HCT116 (cell line): ENCODE results near the gene ALCAM. TPM values are rescaled to one million over a fixed set of nuclear protein-coding genes. Genes with fewer than 3 reads are reported as not detected.

ENCODE experiments used
- ATAC-seq: fragments of 200-7000 bp; cut with Tn5 transposase; 2 replicates; pipeline ENCODE4 v1.9.1; 2020; ENCODE audit warnings: mild to moderate bottlenecking, moderate library complexity
- BruUV-seq: library from RNA; stranded (reverse); fragments of 400-500 nt; replicated peaks from 2 replicates; lab custom pipeline; 2021; lab: Mats Ljungman, UMichigan
- CTCF ChIA-PET: fragments of 300-600 bp; sonication (Branson Sonifier 250); formaldehyde crosslinking; loops from one replicate; lab custom pipeline; 2021; ENCODE audit warnings: antibody characterized with exemption; lab: Charles Lee
- POLR2A ChIA-PET: fragments of 300-600, 350-600 bp; sonication (Branson Sonifier 250); formaldehyde crosslinking; loops from one replicate; lab custom pipeline; 2021; ENCODE audit warnings: antibody characterized with exemption; lab: Charles Lee
- RAD21 ChIA-PET, 2 experiments: fragments of 300-600 bp; sonication (Branson Sonifier 250); formaldehyde crosslinking; loops; one replicate each; lab custom pipeline; 2023; ENCODE audit warnings: low total read pairs in 2 of 2; ENCODE audit not compliant: uncharacterized antibody in 2 of 2, unreplicated experiment in 2 of 2, low non-redundant PET in 1 of 2; lab: Charles Lee
- DNase-seq: peaks from one replicate; pipeline ENCODE4 v3.0.0-alpha.2; 2010; ENCODE audit warnings: low read depth, low spot score
- H2AFZ ChIP-seq: fragments of 200-600 bp; shearing (Covaris generic), sonication (generic); 2 replicates; pipeline ENCODE4 v1.6.1; 2017; ENCODE audit warnings: low read depth, mixed run types, mixed read lengths, antibody characterized with exemption, low read length; ENCODE audit not compliant: poor library complexity, severe bottlenecking
- H3K27ac ChIP-seq: 2 replicates; pipeline ENCODE4 v1.5.1; 2012; ENCODE audit warnings: low read depth, low read length
- H3K27me3 ChIP-seq: fragments of 200-600 bp; sonication (generic); 2 replicates; pipeline ENCODE4 v1.6.1; 2016; ENCODE audit warnings: mixed run types, low read length, mixed read lengths; ENCODE audit not compliant: insufficient read depth
- H3K36me3 ChIP-seq, 2 experiments: fragments of 200-500 bp in 1 of 2; fragments of 200-600 bp in 1 of 2; sonication (Bioruptor generic) in 1 of 2; sonication (generic) in 1 of 2; 2 replicates each; pipeline versions ENCODE4 v1.5.1 to v1.6.1; 2014 to 2016; ENCODE audit warnings: low read length in 2 of 2, inconsistent platforms in 1 of 2, mixed read lengths in 1 of 2, mixed run types in 1 of 2; ENCODE audit not compliant: insufficient read depth in 2 of 2, control insufficient read depth in 1 of 2
- H3K4me1 ChIP-seq, 2 experiments: fragments of 200-600 bp in 1 of 2; sonication (generic) in 1 of 2; 2 replicates each; pipeline versions ENCODE4 v1.5.1 to v1.6.1; 2012 to 2017; ENCODE audit warnings: low read length in 2 of 2, inconsistent platforms in 1 of 2, mild to moderate bottlenecking in 1 of 2, mixed read lengths in 1 of 2, mixed run types in 1 of 2, moderate library complexity in 1 of 2; ENCODE audit not compliant: insufficient read depth in 2 of 2, control insufficient read depth in 1 of 2
- H3K4me2 ChIP-seq: fragments of 200-600 bp; sonication (generic); 2 replicates; pipeline ENCODE4 v1.6.1; 2017; ENCODE audit warnings: mixed run types, low read length, mixed read lengths
- H3K4me3 ChIP-seq, 2 experiments: fragments of 200-600 bp in 1 of 2; sonication (generic) in 1 of 2; replicated peaks in 1 of 2; 2 replicates each; pipeline ENCODE4 v1.5.1; 2011 to 2016; ENCODE audit warnings: low read length in 2 of 2, control low read depth in 1 of 2, low read depth in 1 of 2, mild to moderate bottlenecking in 1 of 2, mixed read lengths in 1 of 2, mixed run types in 1 of 2
- H3K79me2 ChIP-seq: fragments of 200-600 bp; sonication (generic); 2 replicates; pipeline ENCODE4 v1.6.1; 2017; ENCODE audit warnings: mild to moderate bottlenecking, mixed run types, low read length, moderate library complexity, mixed read lengths; ENCODE audit not compliant: insufficient read depth
- H3K9ac ChIP-seq: fragments of 200-600 bp; sonication (generic); 2 replicates; pipeline ENCODE4 v1.6.1; 2016; ENCODE audit warnings: low read length, mixed read lengths
- H3K9me2 ChIP-seq: fragments of 200-600 bp; sonication (generic), shearing (Covaris generic); 2 replicates; pipeline ENCODE4 v1.6.1; 2017; ENCODE audit warnings: mixed run types, mild to moderate bottlenecking, moderate library complexity; ENCODE audit not compliant: insufficient read depth
- H3K9me3 ChIP-seq, 2 experiments: fragments of 200-500 bp in 1 of 2; fragments of 200-600 bp in 1 of 2; sonication (Bioruptor generic) in 1 of 2; sonication (generic) in 1 of 2; 2 replicates each; pipeline ENCODE4 v1.6.1; 2014 to 2017; ENCODE audit warnings: low read length in 2 of 2, mixed read lengths in 2 of 2, inconsistent platforms in 1 of 2, low read depth in 1 of 2, mild to moderate bottlenecking in 1 of 2, mixed run types in 1 of 2, moderate library complexity in 1 of 2; ENCODE audit not compliant: control insufficient read depth in 1 of 2, insufficient read depth in 1 of 2
- H4K20me1 ChIP-seq: fragments of 200-600 bp; sonication (generic), shearing (Covaris generic); 2 replicates; pipeline ENCODE4 v1.6.1; 2017; ENCODE audit warnings: mixed run types, mild to moderate bottlenecking, moderate library complexity; ENCODE audit not compliant: insufficient read depth
- EZH2 ChIP-seq: fragments of 200-600 bp; sonication (generic); IDR thresholded peaks from 2 replicates; pipeline ENCODE4 v1.6.1; 2017; ENCODE audit warnings: antibody characterized with exemption, mixed run types
- REST ChIP-seq: IDR thresholded peaks from 2 replicates; pipeline ENCODE4 v1.6.1; 2012; ENCODE audit warnings: low read depth
- YY1 ChIP-seq: IDR thresholded peaks from 2 replicates; pipeline ENCODE4 v1.6.1; 2011; ENCODE audit warnings: low read length, low read depth, moderate library complexity, mild to moderate bottlenecking; ENCODE audit not compliant: insufficient replicate concordance; ENCODE audit errors: extremely low read depth
- ZBTB33 ChIP-seq: IDR thresholded peaks from 2 replicates; pipeline ENCODE4 v1.6.1; 2011; ENCODE audit warnings: mild to moderate bottlenecking, low read length, moderate library complexity; ENCODE audit not compliant: insufficient replicate concordance; ENCODE audit errors: extremely low read depth
- intact Hi-C: fragments of 100-400 bp; cut with micrococcal nuclease; formaldehyde crosslinking; loops from 2 replicates; pipeline ENCODE4 v1.10.0; 2022
- total RNA-seq: library from RNA; stranded (reverse); gene quantifications from one replicate; pipeline ENCODE4 v1.2.1, GENCODE V29; 2021; ENCODE audit not compliant: unreplicated experiment

The ALCAM gene
- total RNA-seq, 1 experiment from 2014 or later, result 56.7 TPM

- TF ChIP-seq REST (no peak), EZH2 (no peak)
- Histone ChIP-seq H3K79me2 (no peaks in the 10 kb centered on the region), H3K4me3 (no peak overlapping the region), H3K36me3 (no peaks in the 10 kb centered on the region), H3K27ac (no peak overlapping the region), H3K27me3 (no peaks in the 10 kb centered on the region), H3K4me2 (no peak overlapping the region), H3K9me2 (no peaks in the 10 kb centered on the region), H2AFZ (no peak overlapping the region), H3K9ac (no peak overlapping the region), H3K9me3 (no peaks in the 10 kb centered on the region), H4K20me1 (no peaks in the 10 kb centered on the region), H3K4me1 (no peaks in the 10 kb centered on the region)
- BruUV-seq, result no TSS peak
- intact Hi-C loops, result no loop called here
- ChIA-PET RAD21 (no interaction called here), CTCF (no interaction called here), POLR2A (no interaction called here)
- no peak for DNase-seq
- ATAC-seq, result no peak
Measured at GRCh38 chr3:105579439-105579838, 212.7 kb downstream of the ALCAM start.

GRCh38 chr3:105580296-105580965, 213.7 kb downstream of the ALCAM start:
- CTCF ChIA-PET, result no interaction called here
- TF ChIP-seq YY1 (no peak), ZBTB33 (no peak)
- TF ChIP-seq, all 23 proteins: peak for 0
- Histone ChIP-seq H3K4me1 (no peaks in the 10 kb centered on the region), H3K9me2 (no peaks in the 10 kb centered on the region), H3K79me2 (no peaks in the 10 kb centered on the region), H4K20me1 (no peaks in the 10 kb centered on the region), H2AFZ (no peak overlapping the region), H3K27ac (no peak overlapping the region), H3K36me3 (no peaks in the 10 kb centered on the region), H3K9ac (no peak overlapping the region), H3K4me3 (no peak overlapping the region), H3K4me2 (no peak overlapping the region), H3K9me3 (no peaks in the 10 kb centered on the region), H3K27me3 (no peaks in the 10 kb centered on the region)
- no peak for ATAC-seq
- ChIA-PET RAD21 (no interaction called here), POLR2A (no interaction called here)
- no TSS peak for BruUV-seq
- DNase-seq, result no peak
- intact Hi-C loops, result no loop called here
